Cortex of kidney (tissue), 1 donor: ENCODE data around the gene ADK.

ENCODE experiments used
- DNase-seq: peaks from one replicate; lab custom pipeline; 2025; lab: John Stamatoyannopoulos, UW

The ADK gene

GRCh38 chr10:74361678-74362077 lies 210.7 kb downstream of the ADK start:
- no peak for DNase-seq

DNA sequence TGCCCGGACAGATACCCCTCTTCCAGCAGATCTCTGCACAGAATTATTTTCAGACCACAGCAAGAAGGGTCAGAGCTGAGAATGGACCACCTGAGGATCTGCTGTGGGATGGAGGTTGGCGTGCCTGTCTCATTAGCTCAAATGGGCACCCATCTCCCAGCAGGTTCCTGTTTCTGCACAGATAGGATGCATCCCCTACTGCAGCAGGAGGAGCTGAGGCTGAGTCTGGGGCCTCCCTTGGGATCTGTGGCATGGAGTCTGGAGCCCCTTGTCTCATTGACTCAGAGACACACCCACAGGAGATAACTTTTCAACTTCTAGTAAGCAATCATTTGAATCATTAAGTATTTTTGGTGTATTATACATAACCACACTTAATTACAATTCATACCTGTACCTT lies 212.7 kb downstream of the ADK start:
- no peak for DNase-seq

DNA sequence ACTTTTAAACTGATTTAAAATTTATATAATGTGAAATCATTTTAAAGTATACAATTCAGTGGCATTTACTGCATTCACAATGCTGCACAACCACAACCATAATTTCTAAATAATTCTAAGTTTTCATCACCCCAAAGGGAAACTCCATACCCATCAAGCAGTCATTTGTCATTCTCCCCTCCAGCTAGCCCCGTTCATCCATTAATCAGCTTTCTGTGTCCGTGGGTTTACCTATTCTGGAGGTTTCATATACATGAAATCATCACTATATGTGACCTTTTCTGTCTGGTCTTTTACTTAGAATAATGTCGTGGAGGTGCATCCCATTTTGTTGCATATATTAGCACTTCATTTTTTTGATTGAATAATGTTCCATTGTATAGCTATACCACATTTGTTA lies 214.1 kb downstream of the ADK start:
- no peak for DNase-seq

DNA sequence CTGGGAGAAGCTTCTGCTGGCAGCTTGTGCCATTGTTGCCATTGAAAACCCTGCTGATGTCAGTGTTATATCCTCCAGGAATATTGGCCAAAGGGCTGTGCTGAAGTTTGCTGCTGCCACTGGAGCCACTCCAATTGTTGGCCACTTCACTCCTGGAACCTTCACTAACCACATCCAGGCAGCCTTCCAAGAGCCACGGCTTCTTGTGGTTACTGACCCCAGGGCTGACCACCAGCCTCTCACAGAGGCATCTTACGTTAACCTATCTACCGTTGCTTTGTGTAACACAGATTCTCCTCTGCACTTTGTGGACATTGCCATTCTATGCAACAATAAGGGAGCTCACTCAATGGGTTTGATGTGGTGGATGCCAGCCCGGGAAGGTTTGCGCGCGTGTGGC lies 220.7 kb downstream of the ADK start:
- no peak for DNase-seq

GRCh38 chr10:74373059-74373458 lies 222.0 kb downstream of the ADK start:
- no peak for DNase-seq

DNA sequence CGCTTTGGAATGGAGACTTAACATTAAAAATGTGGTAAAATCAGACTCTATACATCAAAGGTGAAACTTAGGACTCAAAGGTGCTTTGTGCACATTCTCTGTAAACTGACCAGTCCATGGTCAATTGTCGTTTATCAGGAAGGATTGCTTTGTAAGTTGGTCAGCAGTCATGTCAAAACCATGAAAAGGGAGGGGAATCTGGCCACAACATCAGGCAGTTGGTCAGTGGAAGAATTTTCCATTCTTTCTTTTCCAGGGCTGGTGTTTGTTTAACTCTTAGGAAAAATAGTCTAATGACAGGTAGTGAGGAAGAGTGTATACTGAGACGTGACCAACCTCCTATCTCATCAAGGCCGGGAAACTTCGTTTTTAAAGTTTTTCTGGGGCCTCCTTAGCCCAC lies 226.5 kb downstream of the ADK start:
- no peak for DNase-seq

GRCh38 chr10:74379474-74379873 lies 228.5 kb downstream of the ADK start:
- no peak for DNase-seq

DNA sequence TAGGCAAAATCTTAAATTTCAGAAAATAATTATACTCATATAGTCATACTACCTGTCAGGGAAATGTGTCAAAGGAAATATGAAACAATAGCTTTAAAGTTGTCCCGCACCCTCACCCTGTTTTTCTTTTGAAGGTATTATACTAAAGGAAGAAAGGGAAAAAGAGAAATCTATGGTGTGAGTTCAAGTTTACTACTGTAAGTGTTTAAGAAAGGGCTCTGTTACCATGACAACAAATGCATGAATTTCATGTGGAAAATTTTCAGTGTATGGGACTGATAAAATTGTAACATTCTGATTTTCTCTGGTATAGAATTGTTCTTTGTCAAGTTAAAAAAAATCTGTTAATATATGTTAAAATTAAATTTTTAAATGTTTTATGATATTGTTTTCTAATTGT lies 229.8 kb downstream of the ADK start:
- DNase-seq: no peak

DNA sequence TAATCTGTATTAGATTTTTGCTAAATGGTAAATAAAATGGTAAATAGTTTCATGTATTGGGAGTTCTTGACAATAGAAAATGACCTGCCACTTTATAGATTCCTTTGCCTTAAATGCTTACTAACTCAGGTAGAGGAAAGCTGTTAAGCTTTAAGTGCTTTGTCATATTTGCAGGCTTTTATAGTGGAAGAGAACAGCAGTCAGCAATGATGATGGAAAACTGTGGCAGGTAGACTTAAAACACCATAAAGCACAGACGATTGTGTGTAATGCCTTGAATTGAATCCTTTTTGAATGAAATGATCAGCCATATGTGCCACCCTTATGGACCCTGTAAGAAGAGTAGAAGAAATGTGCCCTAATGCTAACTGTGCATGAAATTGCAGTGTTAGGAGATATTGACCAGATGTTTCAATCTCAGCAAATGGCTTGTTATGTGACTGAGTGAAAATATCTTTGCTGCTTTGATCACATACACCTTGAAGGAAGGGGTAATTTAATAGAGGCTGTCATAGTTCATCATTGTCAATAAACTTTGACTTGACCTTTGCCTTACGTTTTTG lies 230.4 kb downstream of the ADK start:
- DNase-seq: no peak

DNA sequence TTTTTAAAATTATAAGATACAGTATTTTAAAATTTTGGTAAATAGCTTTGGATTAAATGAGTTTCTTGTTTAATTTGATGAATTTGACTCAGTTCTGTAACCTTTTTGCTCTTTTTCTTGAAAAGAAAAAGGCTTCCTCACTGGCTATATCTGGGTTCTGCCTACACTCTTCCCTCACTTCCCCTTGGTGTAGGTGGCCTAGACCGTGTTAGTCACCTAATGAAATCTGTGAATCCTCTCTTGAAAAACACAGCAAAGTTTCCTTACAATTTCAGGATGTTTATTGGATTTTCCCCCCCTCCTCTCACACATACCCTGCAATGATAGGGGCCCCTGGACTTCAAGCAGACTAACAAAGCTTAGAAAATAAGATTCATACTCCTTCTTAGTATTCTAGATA lies 231.6 kb downstream of the ADK start:
- DNase-seq: no peak

DNA sequence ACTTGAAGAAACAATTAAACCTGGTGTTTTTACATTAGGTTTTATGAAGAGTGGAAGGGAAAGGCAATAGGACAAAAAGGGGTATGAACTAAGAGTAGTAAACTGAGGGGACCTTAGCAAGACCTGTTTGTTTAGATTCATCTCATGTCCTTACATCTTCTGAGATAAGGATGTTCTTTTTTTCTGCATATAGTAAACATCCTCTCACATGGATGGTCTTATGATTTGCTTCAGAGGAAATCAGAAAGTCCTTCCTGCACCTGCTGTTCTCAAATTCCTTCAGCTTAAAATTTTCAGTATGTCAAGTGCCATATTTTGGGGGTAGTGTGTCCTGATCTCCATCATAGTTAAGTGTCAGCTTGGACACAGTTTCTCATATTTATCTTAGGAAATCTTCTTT lies 232.6 kb downstream of the ADK start:
- DNase-seq: no peak

DNA sequence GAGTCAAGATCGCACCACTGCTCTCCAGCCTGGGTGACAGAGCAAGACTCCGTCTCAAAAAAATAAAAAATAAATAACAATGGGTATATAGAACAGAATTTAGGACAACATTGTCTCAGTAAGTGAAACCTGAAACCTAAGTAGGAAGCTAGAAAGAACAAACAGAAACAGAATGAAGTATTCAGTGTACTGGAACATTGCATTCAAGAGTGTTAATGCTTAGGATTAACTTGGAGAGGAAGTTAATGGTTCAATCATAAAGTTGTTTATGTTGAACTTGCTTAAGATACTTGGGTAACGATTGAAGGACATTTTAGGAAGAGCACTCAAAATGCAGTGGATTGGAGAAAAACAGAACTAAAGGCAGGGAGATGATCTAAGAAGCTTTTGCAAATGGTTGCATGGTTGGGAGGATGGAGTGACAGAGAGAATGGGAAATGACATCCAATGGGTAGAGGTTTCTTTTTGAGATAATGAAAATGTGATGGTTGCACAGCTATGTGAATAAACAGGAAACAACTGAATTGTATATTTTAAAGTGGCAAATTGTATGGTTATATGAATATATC lies 233.7 kb downstream of the ADK start:
- no peak for DNase-seq

- DNase-seq: no peak
Measured at GRCh38 chr10:74388801-74389200, 237.8 kb downstream of the ADK start.

GRCh38 chr10:74391786-74392185 lies 240.8 kb downstream of the ADK start:
- no peak for DNase-seq

DNA sequence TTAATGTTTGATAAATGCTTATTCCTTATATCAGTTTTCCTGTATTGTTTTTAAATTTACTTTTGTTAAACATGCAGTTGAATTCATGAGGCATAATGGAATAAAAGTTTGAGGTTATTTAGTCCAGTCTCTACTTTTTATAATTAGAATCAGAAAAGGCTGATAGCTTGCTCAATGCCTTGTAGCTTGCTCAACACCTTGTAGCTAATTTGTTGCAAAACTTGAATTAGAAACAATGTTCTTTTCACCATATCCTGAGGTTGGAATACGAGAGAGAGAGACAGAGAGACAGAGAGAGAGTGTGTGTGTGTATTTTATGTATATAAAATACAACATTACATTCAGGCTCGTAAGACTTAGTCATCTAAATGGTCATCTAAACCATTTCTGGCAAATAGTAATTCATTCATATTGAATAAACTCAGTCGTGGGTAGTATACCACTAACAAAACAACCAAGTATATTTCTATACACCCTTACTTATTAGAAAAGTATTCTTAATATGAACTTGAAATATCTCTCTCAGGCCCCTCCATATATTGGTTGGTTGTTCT lies 243.5 kb downstream of the ADK start:
- no peak for DNase-seq

DNA sequence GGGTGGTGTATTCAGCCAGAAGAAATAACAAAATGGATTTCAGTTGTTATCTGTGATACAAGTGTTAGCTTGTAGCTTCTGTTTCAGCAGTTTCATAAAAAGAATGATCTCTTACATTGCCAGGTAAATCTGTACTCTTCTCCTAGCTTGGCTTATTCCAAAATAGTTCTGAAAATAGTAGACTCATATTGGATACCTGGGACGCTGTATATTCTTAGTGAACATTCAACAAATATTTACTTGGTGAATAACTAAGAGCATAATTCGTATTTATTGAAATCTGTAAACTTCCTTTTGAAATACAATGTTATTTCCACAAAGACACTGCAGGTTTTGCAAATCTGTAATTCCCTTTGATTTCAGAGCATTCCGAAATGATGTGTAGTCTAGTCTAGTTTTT lies 249.2 kb downstream of the ADK start:
- DNase-seq: no peak

- no peak for DNase-seq
Measured at GRCh38 chr10:74406006-74406405, 255.0 kb downstream of the ADK start.

- DNase-seq: no peak
Measured at GRCh38 chr10:74415146-74415839, 264.3 kb downstream of the ADK start.

GRCh38 chr10:74417397-74417796 lies 266.4 kb downstream of the ADK start:
- DNase-seq: no peak

- no peak for DNase-seq
Measured at GRCh38 chr10:74418285-74418872, 267.4 kb downstream of the ADK start.

GRCh38 chr10:74419491-74419951 lies 268.5 kb downstream of the ADK start:
- no peak for DNase-seq

GRCh38 chr10:74419958-74420375 lies 268.9 kb downstream of the ADK start:
- DNase-seq: no peak

GRCh38 chr10:74424565-74424964 lies 273.5 kb downstream of the ADK start:
- no peak for DNase-seq
